Neuron (in vitro differentiated cells): Measurements from ENCODE around the gene TMEM163.
"Not testable (repeated sequence)": the region's sequence is repeated elsewhere in the genome, so short reads cannot be mapped to it uniquely, and the experiment has no call there.

ENCODE experiments used
- H2AFZ ChIP-seq: one replicate; pipeline ENCODE4 v1.6.1; 2013; ENCODE audit warnings: low read depth, mild to moderate bottlenecking, inconsistent platforms, low read length, moderate library complexity
- H3K27me3 ChIP-seq: one replicate; pipeline ENCODE4 v1.6.1; 2013; ENCODE audit warnings: low read length; ENCODE audit not compliant: insufficient read depth
- H3K36me3 ChIP-seq: one replicate; pipeline ENCODE4 v1.6.1; 2013; ENCODE audit warnings: low read length; ENCODE audit not compliant: insufficient read depth
- H3K4me1 ChIP-seq: one replicate; pipeline ENCODE4 v1.6.1; 2013; ENCODE audit warnings: low read length; ENCODE audit not compliant: insufficient read depth
- H3K4me3 ChIP-seq: 2 replicates; pipeline ENCODE4 v1.5.1; 2013; ENCODE audit warnings: mild to moderate bottlenecking, low read length, moderate library complexity
- H3K9me3 ChIP-seq: one replicate; pipeline ENCODE4 v1.6.1; 2013; ENCODE audit warnings: low read length

TMEM163 gene

GRCh38 chr2:134582547-134582899 is 136.3 kb downstream of the TMEM163 start:
- Histone ChIP-seq H2AFZ (no peak overlapping the region), H3K27me3 (no peaks in the 10 kb centered on the region), H3K36me3 (no peaks in the 10 kb centered on the region), H3K9me3 (no peaks in the 10 kb centered on the region), H3K4me3 (no peak overlapping the region), H3K4me1 (no peaks in the 10 kb centered on the region)

GRCh38 chr2:134581877-134582546 is 136.8 kb downstream of the TMEM163 start:
- no peaks in the 10 kb centered on the region for H3K4me1 ChIP-seq
- H2AFZ ChIP-seq, result no peak overlapping the region
- H3K27me3 ChIP-seq, result no peaks in the 10 kb centered on the region
- H3K9me3 ChIP-seq, result no peaks in the 10 kb centered on the region
- no peaks in the 10 kb centered on the region for H3K36me3 ChIP-seq
- H3K4me3 ChIP-seq, result no peak overlapping the region

DNA sequence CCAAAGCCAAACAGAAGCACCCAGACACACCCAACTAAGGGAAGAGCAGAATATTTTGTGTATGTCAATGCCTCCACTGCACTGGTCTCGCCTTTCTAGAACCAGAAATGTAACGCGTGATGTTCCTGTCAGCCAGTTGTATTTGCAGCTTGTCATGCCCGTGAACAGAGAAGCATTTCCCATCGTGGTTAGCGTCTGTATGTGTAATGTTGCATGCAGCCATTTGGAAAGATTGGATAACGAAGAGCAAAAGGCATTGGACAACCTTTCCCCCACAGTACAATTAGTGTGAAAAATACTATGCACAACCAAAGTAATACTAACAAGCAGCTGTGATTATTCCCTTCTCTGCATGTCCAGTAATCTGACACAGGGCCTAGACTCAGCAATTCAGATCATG is 140.5 kb downstream of the TMEM163 start:
- no peaks in the 10 kb centered on the region for H3K36me3 ChIP-seq
- H3K9me3 ChIP-seq, result no peaks in the 10 kb centered on the region
- no peak overlapping the region for H3K4me3 ChIP-seq
- H3K27me3 ChIP-seq, result no peaks in the 10 kb centered on the region
- H2AFZ ChIP-seq, result no peak overlapping the region
- no peaks in the 10 kb centered on the region for H3K4me1 ChIP-seq

DNA sequence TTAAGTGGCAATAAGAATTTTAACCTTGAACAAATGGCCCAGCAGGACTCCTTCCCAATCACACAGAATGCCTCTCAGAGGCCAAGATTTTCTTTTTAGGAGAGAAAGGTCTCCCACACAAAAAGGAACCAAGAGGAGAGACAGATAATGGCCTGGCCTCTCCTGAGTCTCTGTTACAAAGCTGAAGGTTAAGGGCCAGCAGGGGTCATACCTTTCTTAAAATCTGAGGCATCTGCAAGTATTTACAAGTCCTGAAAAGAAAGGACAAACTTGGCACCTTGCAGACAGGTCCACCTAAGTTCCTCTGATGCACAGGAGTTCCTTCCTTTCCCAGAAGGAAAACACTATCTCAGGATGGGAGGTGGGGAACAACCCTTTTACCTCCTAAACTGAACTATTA is 142.3 kb downstream of the TMEM163 start:
- Histone ChIP-seq H2AFZ (no peak overlapping the region), H3K4me3 (no peak overlapping the region), H3K4me1 (no peaks in the 10 kb centered on the region), H3K9me3 (no peaks in the 10 kb centered on the region), H3K27me3 (no peaks in the 10 kb centered on the region), H3K36me3 (no peaks in the 10 kb centered on the region)

DNA sequence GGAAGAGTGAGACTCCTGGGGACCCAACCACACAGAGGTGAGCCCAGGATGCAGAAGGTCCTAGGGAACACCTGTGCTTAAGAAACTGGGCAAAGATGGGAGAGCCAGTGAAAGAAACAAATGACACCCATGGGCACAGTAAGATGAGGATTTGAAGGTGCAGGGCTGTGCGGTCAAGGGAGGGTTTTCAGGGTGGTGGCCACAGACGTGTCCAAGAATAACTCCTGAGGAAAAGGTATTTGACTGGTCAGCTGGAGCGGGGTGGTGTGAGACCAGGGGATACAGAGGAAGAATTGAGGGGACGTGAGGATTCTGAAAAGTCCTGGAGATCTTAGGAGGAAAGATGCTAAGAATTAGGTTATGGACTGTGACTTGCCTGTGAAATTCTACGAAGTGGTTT is 142.9 kb downstream of the TMEM163 start:
- H2AFZ ChIP-seq, result no peak overlapping the region
- no peaks in the 10 kb centered on the region for H3K36me3 ChIP-seq
- H3K9me3 ChIP-seq, result no peaks in the 10 kb centered on the region
- H3K27me3 ChIP-seq, result no peaks in the 10 kb centered on the region
- no peak overlapping the region for H3K4me3 ChIP-seq
- no peaks in the 10 kb centered on the region for H3K4me1 ChIP-seq

GRCh38 chr2:134574611-134575330 is 144.0 kb downstream of the TMEM163 start:
- Histone ChIP-seq H3K36me3 (no peaks in the 10 kb centered on the region), H3K9me3 (no peaks in the 10 kb centered on the region), H3K4me3 (no peak overlapping the region), H3K4me1 (no peaks in the 10 kb centered on the region), H2AFZ (no peak overlapping the region), H3K27me3 (no peaks in the 10 kb centered on the region)

GRCh38 chr2:134573724-134574123 is 145.1 kb downstream of the TMEM163 start:
- H3K36me3 ChIP-seq, result no peaks in the 10 kb centered on the region
- no peaks in the 10 kb centered on the region for H3K4me1 ChIP-seq
- H2AFZ ChIP-seq, result no peak overlapping the region
- no peak overlapping the region for H3K4me3 ChIP-seq
- no peaks in the 10 kb centered on the region for H3K9me3 ChIP-seq
- no peaks in the 10 kb centered on the region for H3K27me3 ChIP-seq

- H3K36me3 ChIP-seq, result no peaks in the 10 kb centered on the region
- H3K4me3 ChIP-seq, result no peak overlapping the region
- no peaks in the 10 kb centered on the region for H3K27me3 ChIP-seq
- H3K9me3 ChIP-seq, result no peaks in the 10 kb centered on the region
- H2AFZ ChIP-seq, result no peak overlapping the region
- H3K4me1 ChIP-seq, result no peaks in the 10 kb centered on the region
Measured at GRCh38 chr2:134573085-134573370, 145.8 kb downstream of the TMEM163 start.

DNA sequence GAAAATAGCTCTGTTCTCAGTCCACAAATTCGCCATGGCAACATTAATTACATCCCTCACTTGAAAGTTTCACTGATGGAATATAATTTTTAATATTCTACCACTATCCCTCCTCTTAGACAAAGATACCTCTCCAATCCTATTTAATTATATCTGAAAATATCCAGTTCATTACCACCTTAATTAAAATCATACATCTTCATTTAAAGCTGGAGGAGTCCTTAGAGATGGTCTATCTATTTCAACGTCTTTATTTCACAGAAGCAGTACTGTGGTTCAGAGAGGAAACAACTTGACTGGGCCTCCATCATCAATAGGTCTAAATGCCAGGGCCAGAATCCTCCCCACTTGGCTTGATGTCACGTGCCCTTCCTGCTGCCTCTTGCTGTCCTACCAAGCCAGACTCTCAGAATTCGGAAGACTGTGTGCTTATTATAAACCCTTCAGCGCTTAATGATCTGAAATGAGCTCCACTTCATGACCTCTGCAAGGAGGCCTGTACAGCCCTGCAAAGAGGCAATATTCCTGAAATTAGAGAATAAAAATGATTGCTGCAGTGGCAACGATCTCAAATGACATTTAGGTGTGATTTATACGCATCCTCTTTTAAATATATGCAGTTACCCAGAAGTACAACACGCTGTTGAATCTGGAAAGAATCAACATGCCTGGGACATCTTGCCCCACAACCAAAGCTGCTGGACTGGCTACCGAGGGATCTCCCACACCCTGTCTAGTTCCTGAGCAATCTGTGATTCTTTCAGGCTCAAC is 146.3 kb downstream of the TMEM163 start:
- no peaks in the 10 kb centered on the region for H3K27me3 ChIP-seq
- no peaks in the 10 kb centered on the region for H3K4me1 ChIP-seq
- no peak overlapping the region for H3K4me3 ChIP-seq
- H3K36me3 ChIP-seq, result no peaks in the 10 kb centered on the region
- H2AFZ ChIP-seq, result no peak overlapping the region
- no peaks in the 10 kb centered on the region for H3K9me3 ChIP-seq

DNA sequence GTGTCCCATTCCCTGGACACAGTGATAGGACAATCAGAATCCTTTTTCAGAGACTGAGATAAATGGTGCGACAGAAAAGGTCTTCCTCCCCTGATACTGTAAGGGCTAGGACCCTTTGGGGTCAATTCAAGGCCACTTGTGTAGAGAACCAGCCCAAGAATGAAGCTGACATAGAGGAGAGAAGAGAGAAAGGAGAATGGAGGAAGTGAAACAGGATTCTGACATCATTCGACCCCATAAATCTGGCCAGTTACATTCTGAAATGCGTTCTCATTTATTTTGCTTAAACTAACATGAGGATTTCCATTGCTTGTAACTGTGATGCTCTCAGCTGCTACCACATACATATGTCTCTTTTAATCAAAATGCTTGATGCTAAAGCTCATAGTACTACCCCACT is 148.1 kb downstream of the TMEM163 start:
- Histone ChIP-seq H2AFZ (no peak overlapping the region), H3K9me3 (no peaks in the 10 kb centered on the region), H3K27me3 (no peaks in the 10 kb centered on the region), H3K36me3 (no peaks in the 10 kb centered on the region), H3K4me1 (no peaks in the 10 kb centered on the region), H3K4me3 (no peak overlapping the region)

- no peaks in the 10 kb centered on the region for H3K4me1 ChIP-seq
- no peak overlapping the region for H2AFZ ChIP-seq
- H3K27me3 ChIP-seq, result no peaks in the 10 kb centered on the region
- no peaks in the 10 kb centered on the region for H3K36me3 ChIP-seq
- H3K9me3 ChIP-seq, result no peaks in the 10 kb centered on the region
- H3K4me3 ChIP-seq, result no peak overlapping the region
Measured at GRCh38 chr2:134568413-134568812, 150.4 kb downstream of the TMEM163 start.

DNA sequence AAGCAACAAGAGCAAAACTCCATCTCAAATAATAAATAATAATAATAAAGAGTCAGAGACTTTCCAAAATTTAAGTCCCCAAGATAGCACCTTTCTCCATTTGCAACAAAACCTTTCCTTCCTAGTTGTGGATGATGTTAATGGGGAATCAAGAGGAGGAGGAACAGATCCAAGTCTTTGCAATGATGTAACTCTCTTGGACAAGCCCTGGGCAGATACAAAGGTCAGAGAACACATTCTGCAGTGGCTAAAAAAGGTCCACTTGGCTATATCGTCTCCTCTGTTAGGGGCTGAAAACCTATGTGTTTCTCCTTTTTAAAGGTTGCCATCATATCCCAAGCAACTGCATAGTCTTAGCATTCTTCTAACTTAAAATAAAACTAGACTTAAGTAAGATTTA is 151.1 kb downstream of the TMEM163 start:
- Histone ChIP-seq H3K4me1 (no peaks in the 10 kb centered on the region), H2AFZ (no peak overlapping the region), H3K36me3 (no peaks in the 10 kb centered on the region), H3K4me3 (no peak overlapping the region), H3K9me3 (no peaks in the 10 kb centered on the region), H3K27me3 (no peaks in the 10 kb centered on the region)

DNA sequence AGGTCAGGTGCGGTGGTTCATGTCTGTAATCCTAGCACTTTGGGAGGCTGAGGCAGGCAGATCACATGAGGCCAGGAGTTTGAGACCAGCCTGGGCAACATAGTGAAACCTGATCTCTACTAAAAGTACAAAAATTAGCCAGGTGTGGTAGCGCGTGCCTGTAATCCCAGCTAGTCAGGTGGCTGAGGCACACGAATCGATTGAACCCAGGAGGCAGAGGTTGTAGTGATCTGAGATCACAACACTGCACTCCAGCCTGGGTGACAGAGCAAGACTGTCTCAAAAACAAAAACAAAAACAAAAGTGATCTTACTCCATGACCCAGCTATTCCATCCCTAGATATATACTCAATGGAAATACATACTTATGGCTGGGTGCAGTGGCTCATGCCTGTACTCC is 153.8 kb downstream of the TMEM163 start:
- not testable (repeated sequence) for H3K36me3 ChIP-seq, H3K27me3 ChIP-seq, H3K9me3 ChIP-seq, H3K4me1 ChIP-seq, H3K4me3 ChIP-seq, H2AFZ ChIP-seq
